AG08395 (cell line): ENCODE measurements around the gene ENTPD8.
"Not testable (repeated sequence)": the region's sequence is repeated elsewhere in the genome, so short reads cannot be mapped to it uniquely, and the experiment has no call there.

Experiments
- DNase-seq: peaks from one replicate; pipeline ENCODE4 v3.0.0; 2012; ENCODE audit warnings: mixed read lengths, low spot score

The ENTPD8 gene

GRCh38 chr9:137410891-137411249 is 30.3 kb downstream of the ENTPD8 start:
- DNase-seq = no peak

- DNase-seq = not testable (repeated sequence)
Measured at GRCh38 chr9:137410236-137410890, 30.8 kb downstream of the ENTPD8 start.

GRCh38 chr9:137409515-137409914 is 31.6 kb downstream of the ENTPD8 start:
- no peak for DNase-seq

- DNase-seq = no peak
Measured at GRCh38 chr9:137408651-137409405, 32.3 kb downstream of the ENTPD8 start.

- no peak for DNase-seq
Measured at GRCh38 chr9:137407590-137408300, 33.4 kb downstream of the ENTPD8 start.

- DNase-seq = peak; percentile 80
Measured at GRCh38 chr9:137406876-137407589, 34.1 kb downstream of the ENTPD8 start.

GRCh38 chr9:137406085-137406760 is 34.9 kb downstream of the ENTPD8 start:
- DNase-seq = no peak

GRCh38 chr9:137405677-137406081 is 35.5 kb downstream of the ENTPD8 start:
- DNase-seq = no peak

GRCh38 chr9:137404961-137405567 is 36.1 kb downstream of the ENTPD8 start:
- DNase-seq = no peak

- DNase-seq = no peak
Measured at GRCh38 chr9:137403269-137403668, 37.9 kb downstream of the ENTPD8 start.

- DNase-seq = no peak
Measured at GRCh38 chr9:137402746-137403145, 38.4 kb downstream of the ENTPD8 start.

- no peak for DNase-seq
Measured at GRCh38 chr9:137398561-137399468, 42.3 kb downstream of the ENTPD8 start.

- DNase-seq = no peak
Measured at GRCh38 chr9:137397675-137398423, 43.3 kb downstream of the ENTPD8 start.

- no peak for DNase-seq
Measured at GRCh38 chr9:137396634-137397367, 44.4 kb downstream of the ENTPD8 start.

GRCh38 chr9:137396227-137396626 is 44.9 kb downstream of the ENTPD8 start:
- DNase-seq = no peak

GRCh38 chr9:137395666-137396010 is 45.5 kb downstream of the ENTPD8 start:
- DNase-seq = no peak

- DNase-seq = no peak
Measured at GRCh38 chr9:137394866-137395665, 46.1 kb downstream of the ENTPD8 start.
